HG03565 (cell line): ENCODE data around the gene PNPLA1.

ENCODE experiments used
- ATAC-seq: cut with Tn5 transposase; IDR thresholded peaks from one replicate; pipeline ENCODE4 v1.9.1; 2021; ENCODE audit warnings: mild to moderate bottlenecking, moderate library complexity; ENCODE audit not compliant: unreplicated experiment

PNPLA1 gene

DNA sequence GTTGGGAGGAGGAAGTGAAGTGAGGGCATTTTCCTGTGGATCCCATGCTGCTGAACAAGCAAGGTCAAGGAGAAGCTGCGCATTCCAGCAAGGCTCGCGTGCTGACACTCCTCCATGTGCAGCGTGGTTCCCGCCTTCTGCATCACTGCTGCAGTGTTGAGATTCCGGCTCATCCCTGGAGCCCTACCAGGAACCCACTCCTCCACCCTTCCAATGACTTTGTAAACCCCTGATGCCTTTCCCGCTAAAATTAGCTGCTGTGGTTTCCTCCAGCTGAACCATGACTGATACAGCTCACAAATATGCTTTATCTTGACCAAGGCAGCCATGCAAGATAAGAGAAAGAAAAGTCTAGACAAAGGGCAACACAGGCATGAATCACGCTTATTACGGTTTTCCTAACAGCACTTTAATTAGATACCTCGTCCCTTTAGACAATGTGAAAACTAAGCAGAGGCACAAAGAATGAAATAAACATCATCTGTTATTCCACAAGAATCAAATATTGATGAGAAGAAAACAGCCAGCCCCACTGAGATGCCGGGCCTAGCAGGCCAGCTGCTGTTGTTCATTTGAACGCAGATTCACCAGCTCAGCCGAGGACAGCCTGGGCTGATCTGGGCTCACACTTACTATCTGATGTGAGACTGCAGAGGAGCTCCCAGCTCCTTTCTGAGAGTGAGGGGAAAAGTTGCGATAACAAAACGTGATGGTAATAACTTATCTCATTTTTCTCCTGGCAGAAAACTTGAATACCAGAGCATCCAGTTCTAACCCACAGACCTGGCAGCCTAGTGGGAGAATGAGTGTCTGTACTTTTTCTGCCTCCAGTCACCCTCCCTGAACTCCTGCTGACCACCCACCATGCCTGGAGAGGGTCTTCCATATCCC, 81.1 kb downstream of the PNPLA1 start:
- ATAC-seq = no peak

DNA sequence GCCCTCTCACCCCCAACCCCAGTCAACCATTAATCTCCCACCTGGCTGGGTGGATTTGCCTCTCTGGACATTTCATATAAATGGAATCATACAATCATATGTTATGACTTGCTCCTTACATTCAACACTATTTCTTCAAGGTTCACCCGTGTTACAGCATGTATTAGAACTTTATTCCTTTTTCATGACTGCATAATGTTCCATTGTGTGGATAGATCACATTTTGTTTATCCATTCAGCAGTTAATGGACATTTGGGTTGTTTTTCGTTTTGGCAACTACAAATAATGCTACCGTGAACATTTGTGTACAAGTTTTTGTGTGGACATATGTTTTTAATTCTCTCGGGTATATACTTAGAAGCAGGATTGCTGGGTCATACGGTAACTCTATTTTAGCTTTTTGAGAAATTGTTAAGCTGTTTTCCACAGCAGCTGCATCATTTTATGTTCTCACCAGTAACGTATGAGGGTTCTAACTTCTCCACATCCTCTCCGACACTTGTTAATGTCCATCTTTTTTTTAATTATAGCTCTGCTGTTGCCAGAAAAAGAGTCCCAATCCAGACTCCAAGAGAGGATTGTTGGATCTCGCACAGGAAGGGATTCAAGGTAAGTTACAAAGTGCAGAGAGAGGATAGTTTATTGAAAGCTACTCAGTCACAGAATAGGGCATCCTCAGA, 82.8 kb downstream of the PNPLA1 start:
- no peak for ATAC-seq

DNA sequence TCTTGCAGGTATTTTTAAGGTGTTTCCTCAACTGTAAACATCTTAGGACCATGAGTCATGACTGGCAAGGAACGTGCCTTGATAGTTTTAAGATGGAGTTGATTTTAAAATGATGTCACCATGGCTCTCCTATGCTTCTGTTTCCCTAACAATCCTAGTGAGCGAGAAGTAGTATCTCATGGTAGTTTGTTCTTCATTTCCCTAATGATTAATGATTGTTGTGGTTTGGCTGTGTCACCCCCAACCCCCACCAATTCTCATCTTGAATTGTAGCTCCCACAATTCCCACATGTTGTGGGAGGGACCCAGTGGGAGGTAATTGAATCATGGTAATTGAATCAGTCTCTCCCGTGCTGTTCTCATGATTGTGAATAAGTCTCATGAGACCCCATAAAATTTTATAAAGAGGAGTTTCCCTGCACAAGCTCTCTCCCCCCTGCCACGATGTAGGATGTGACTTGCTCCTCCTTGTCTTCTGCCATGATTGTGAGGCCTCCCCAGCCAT, 83.6 kb downstream of the PNPLA1 start:
- ATAC-seq = no peak

DNA sequence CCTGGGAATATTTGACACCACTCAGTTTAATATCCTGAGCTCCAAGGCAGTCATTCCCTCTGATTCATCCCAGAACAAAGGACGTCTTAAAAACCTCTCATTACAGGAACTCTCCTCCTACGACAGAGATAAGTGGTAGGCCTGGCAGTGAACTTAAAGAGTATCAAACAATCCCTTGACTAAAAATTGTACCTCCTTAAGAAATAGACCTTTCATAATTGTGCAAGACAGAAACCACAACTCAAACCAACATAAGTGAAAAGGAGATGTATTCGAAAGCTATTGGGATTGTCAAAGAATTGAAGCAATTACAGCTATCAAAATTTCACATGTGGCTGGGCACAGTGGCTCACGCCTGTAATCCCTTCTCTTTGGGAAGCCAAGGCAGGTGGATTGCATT, 86.0 kb downstream of the PNPLA1 start:
- ATAC-seq = no peak

DNA sequence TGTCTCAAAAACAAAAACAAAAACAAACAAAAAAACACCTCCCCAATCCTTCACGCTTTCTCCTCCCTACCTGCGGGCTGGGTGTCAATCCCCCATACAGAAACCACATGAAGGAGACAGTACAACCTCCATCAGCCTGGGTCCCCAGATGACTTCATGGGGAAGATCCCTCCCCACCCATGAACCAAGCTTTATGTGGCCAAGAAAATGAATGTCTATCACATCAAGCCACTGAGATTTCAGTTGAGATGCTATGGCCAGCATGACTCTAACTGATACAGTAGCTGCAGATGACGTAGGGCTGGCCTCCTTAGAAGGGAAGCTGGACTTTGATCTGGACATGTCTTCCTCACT, 88.0 kb downstream of the PNPLA1 start:
- no peak for ATAC-seq
